Stimulated activated CD8-positive, alpha-beta memory T cell treated with anti-CD3 and anti-CD28 coated beads, Interleukin-12 subunit alpha, Interleukin-12 subunit beta, amount 100 ng/mL, for 1 hour (primary cell): Measurements from ENCODE around the gene CABP2.
"Not testable (repeated sequence)": the region's sequence is repeated elsewhere in the genome, so short reads cannot be mapped to it uniquely, and the experiment has no call there.

ENCODE experiments used
- DNase-seq: peaks from one replicate; pipeline ENCODE4 v3.0.0-alpha.2; 2020; ENCODE audit warnings: low read depth

The CABP2 gene

GRCh38 chr11:67522844-67523555 lies at the start of gene CABP2:
Gene CABP2, minus strand, starts transcription at chr11:67523446. Its CDS starts 120 bp downstream, at chr11:67523326.
- no peak for DNase-seq

- DNase-seq, result peak; percentile 5
Observed at GRCh38 chr11:67572747-67573419, 49.6 kb upstream of the CABP2 start.

- DNase-seq, result no peak
Observed at GRCh38 chr11:67572305-67572704, 49.1 kb upstream of the CABP2 start.

- DNase-seq, result no peak
Observed at GRCh38 chr11:67571443-67571842, 48.2 kb upstream of the CABP2 start.

- DNase-seq, result no peak
Observed at GRCh38 chr11:67564230-67564629, 41.0 kb upstream of the CABP2 start.

- not testable (repeated sequence) for DNase-seq
Observed at GRCh38 chr11:67563705-67564114, 40.5 kb upstream of the CABP2 start.

GRCh38 chr11:67562963-67563704 lies 39.9 kb upstream of the CABP2 start:
- no peak for DNase-seq

- no peak for DNase-seq
Observed at GRCh38 chr11:67561971-67562619, 38.8 kb upstream of the CABP2 start.

- no peak for DNase-seq
Observed at GRCh38 chr11:67558084-67558772, 35.0 kb upstream of the CABP2 start.

- no peak for DNase-seq
Observed at GRCh38 chr11:67556244-67556643, 33.0 kb upstream of the CABP2 start.

- not testable (repeated sequence) for DNase-seq
Observed at GRCh38 chr11:67551697-67552096, 28.5 kb upstream of the CABP2 start.

- no peak for DNase-seq
Observed at GRCh38 chr11:67551127-67551526, 27.9 kb upstream of the CABP2 start.

- no peak for DNase-seq
Observed at GRCh38 chr11:67548555-67549110, 25.4 kb upstream of the CABP2 start.

- DNase-seq, result not testable (repeated sequence)
Observed at GRCh38 chr11:67548112-67548511, 24.9 kb upstream of the CABP2 start.

- no peak for DNase-seq
Observed at GRCh38 chr11:67545280-67545679, 22.0 kb upstream of the CABP2 start.

GRCh38 chr11:67544616-67545242 lies 21.5 kb upstream of the CABP2 start:
- DNase-seq, result no peak

GRCh38 chr11:67543585-67543984 lies 20.3 kb upstream of the CABP2 start:
- no peak for DNase-seq

- DNase-seq, result no peak
Observed at GRCh38 chr11:67542971-67543370, 19.7 kb upstream of the CABP2 start.

GRCh38 chr11:67542169-67542568 lies 18.9 kb upstream of the CABP2 start:
- DNase-seq, result no peak

GRCh38 chr11:67541198-67541597 lies 18.0 kb upstream of the CABP2 start:
- no peak for DNase-seq

- DNase-seq, result no peak
Observed at GRCh38 chr11:67539550-67539949, 16.3 kb upstream of the CABP2 start.
